ENCODE data around the gene H1-8.
"Not testable (repeated sequence)": the region's sequence is repeated elsewhere in the genome, so short reads cannot be mapped to it uniquely, and the experiment has no call there.

H1-8 gene

DNA sequence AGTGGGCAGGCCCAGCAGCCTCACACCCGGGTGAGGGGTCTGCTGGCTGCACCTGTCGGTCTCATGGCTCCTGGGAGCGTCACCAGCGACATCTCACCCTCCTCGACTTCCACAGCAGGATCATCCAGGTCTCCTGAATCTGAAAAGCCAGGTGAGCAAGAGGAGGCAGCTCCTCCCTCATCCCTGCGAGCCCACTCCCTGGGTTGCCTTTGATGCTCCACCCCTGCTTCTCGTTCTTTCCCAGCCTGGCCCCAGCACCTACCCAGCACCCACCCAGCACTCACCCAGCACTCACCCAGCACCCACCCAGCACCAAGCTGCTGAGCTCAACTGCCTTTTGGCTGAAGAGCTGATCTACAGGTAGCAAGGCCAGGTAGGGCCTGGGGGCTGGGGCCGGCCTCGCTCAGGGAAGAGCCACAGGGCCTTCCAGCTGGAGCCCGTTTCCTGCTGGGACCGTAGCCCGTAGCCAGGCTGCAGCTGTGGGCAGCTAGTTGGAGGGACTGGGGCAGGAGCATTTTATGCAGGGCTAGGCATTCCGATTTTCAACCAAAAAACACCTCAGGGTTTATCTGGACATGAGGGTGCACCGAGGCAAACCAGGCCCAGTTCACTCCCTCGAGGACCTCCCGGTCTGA is at the start of gene H1-8:
Gene H1-8, plus strand, starts transcription at position 20 of the 635 bp plus-strand sequence. Its CDS starts 44 bp downstream, at position 64.
- DNase-seq (ENCODE audit: low read depth in 2 of 2), result no peak

GRCh38 chr3:129493206-129493605 is 49.8 kb upstream of the H1-8 start:
- DNase-seq (ENCODE audit: low read depth in 2 of 2), result no peak

- not testable (repeated sequence) for DNase-seq (ENCODE audit: low read depth in 2 of 2)
Measured at GRCh38 chr3:129494499-129494898, 48.5 kb upstream of the H1-8 start.

DNA sequence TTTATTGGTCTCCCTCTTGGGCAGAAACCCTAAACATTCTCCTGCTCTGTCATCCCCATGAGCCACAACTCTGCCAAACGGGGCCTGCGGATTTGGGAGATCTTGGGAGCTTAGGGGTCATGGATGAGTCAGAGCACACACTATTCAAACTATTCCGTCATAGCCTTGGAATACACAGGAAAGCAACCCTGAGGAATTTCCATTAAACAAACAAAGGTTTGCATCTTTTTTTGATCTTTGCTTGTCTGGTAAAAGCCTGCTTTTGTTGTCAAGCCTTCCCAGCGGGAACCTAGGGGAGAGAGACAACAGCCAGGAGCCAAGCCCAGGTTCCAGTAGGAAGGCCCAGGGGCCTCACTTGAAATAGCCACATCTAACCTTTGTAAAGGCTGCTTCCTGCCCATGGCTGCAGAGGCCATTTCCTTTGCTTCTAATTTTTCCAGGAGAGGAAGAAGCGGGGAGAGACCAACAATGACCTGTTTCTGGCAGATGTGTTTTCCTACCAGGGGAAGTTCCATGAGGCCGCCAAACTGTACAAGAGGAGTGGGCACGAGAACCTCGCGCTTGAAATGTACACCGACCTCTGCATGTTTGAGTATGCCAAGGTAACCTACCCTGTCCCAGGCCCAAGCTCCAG is 47.9 kb upstream of the H1-8 start:
- DNase-seq (ENCODE audit: low read depth in 2 of 2), result not testable (repeated sequence)

- DNase-seq (ENCODE audit: low read depth in 2 of 2), result not testable (repeated sequence)
Measured at GRCh38 chr3:129497876-129498275, 45.1 kb upstream of the H1-8 start.

GRCh38 chr3:129498603-129499488 is 44.1 kb upstream of the H1-8 start:
- DNase-seq (ENCODE audit: low read depth in 2 of 2), result not testable (repeated sequence)

DNA sequence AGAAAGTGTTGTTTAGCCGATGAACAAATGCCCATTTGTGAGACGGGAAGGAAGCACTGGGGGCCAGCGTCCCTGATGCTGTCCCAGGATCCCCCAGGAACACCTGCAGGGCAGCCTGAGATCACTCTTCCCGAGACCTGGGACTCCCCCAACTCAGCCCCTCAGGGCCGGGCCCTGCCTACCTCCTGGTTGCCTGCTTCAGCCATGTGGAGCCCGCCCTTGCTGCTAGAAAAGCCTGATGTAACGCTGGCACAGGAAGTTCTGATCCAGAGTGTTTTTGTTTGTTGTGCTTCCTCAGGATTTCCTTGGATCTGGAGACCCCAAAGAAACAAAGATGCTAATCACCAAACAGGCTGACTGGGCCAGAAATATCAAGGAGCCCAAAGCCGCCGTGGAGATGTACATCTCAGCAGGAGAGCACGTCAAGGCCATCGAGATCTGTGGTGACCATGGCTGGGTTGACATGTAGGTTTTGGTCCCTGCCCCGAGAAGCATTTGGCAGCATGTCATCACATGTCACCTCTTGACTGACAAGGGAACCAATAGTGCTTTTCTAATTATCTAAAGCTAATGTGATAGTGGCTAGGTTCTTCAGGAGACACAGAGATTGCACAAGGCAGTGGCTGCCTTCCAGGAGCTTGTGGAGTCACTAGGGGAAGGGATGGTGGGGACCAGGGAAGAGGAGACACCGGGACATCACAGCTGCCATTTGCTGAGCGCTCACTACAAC is 43.2 kb upstream of the H1-8 start:
- DNase-seq (ENCODE audit: low read depth in 2 of 2), result not testable (repeated sequence)

DNA sequence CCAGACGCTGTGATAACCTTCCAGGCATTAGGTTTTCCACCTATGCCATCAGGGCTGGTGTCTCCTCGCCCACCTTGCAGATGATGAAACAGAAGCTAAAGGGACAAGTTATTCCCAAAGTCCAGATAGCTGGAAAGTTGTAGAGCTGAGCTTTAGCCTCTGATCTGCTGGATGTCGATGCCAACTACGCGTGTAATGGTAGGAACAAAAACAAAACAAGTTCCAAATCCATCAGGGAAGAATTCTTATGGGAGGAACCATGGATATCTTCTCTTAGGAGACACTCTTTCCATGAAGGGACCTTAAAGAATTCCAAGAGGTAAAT is 42.7 kb upstream of the H1-8 start:
- no peak for DNase-seq (ENCODE audit: low read depth in 2 of 2)

GRCh38 chr3:129501630-129502029 is 41.3 kb upstream of the H1-8 start:
- DNase-seq (ENCODE audit: low read depth in 2 of 2), result no peak

GRCh38 chr3:129502641-129503408 is 40.1 kb upstream of the H1-8 start:
- DNase-seq (ENCODE audit: low read depth in 2 of 2), result no peak

- DNase-seq (ENCODE audit: low read depth in 2 of 2), result no peak
Measured at GRCh38 chr3:129503471-129504291, 39.3 kb upstream of the H1-8 start.

- DNase-seq (ENCODE audit: low read depth in 2 of 2), result no peak
Measured at GRCh38 chr3:129504471-129505100, 38.4 kb upstream of the H1-8 start.

DNA sequence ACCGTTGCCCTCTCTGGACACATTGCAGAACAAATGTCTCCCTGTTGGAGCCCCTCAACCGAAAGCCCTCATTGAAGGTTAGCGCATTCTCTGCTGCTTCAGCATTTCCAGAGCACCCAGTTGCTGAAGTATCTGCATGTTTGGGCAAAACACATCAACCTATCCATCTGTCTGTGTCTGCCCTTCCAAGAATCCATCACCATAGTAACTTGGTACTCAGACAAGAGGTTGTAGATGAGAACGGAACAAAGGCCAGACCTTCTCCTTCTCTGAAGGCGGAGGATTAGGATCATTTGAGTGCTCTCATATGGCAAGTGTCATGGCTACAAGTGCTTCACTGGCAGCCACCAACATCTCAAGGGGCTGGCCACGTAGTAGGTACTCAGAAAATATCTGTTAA is 37.6 kb upstream of the H1-8 start:
- no peak for DNase-seq (ENCODE audit: low read depth in 2 of 2)

DNA sequence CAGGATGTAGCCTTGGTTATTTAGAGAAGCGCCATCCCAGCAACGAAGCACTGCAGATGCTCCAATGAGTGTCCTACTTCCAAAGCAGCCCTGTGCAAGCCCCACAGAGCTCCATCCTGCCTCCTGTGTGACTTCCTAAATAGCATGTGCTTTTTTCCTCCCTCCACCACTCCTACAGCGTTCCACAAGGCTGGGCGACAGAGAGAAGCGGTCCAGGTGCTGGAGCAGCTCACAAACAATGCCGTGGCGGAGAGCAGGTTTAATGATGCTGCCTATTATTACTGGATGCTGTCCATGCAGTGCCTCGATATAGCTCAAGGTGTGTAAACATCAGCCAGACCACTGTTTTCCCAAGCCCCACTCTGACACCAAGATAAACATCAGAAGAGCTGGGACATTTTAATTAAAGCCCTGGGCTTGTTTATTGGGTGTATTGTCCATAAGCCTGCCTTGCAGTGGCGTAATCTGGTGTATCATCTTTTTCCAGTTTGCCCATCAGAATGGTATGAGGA is 36.7 kb upstream of the H1-8 start:
- no peak for DNase-seq (ENCODE audit: low read depth in 2 of 2)

DNA sequence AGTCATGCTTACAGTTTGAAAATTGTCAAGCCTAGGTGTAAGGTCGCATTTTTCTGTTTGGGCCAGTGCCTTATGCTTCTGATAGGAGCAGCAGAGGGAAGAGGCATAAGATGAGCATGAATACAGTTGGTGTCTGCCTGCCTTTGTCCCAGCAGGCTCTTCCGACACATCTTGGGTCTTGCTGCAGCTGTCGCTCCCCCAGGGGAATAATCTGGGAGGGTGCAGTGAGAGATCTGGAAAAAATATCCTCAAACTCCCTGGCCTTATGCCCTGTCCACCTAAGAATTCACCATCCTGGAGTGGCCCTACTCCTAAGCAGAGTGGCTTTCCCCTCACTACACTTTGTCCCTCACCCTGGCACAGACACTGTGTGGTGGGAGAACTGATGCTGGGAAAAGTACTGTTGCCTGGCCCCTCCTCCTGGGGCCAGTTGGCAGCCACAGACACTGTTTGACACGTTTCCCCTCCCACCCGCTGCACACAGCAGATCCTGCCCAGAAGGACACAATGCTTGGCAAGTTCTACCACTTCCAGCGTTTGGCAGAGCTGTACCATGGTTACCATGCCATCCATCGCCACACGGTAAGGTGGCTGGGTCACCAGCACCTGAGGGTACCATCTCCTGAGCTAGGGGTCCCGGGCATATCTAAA is 35.7 kb upstream of the H1-8 start:
- DNase-seq (ENCODE audit: low read depth in 2 of 2), result no peak

GRCh38 chr3:129512595-129512994 is 30.4 kb upstream of the H1-8 start:
- DNase-seq (ENCODE audit: low read depth in 2 of 2), result no peak

- no peak for DNase-seq (ENCODE audit: low read depth in 2 of 2)
Measured at GRCh38 chr3:129513705-129514104, 29.3 kb upstream of the H1-8 start.

- DNase-seq (ENCODE audit: low read depth in 2 of 2), result no peak
Measured at GRCh38 chr3:129514110-129514509, 28.9 kb upstream of the H1-8 start.

- DNase-seq (ENCODE audit: low read depth in 2 of 2), result no peak
Measured at GRCh38 chr3:129514563-129514962, 28.4 kb upstream of the H1-8 start.

Data from stimulated activated CD8-positive, alpha-beta memory T cell treated with anti-CD3 and anti-CD28 coated beads, Interleukin-15, amount 100 ng/mL, for 48 hours (primary cell).